ENCODE data around the gene USP22.

The USP22 gene

GRCh38 chr17:21049457-21049856 is 6.6 kb upstream of the USP22 start:
- no peak overlapping the region for H3K27ac ChIP-seq (replicated peaks; ENCODE audit: low read length)
- no peaks in the 10 kb centered on the region for H3K9me3 ChIP-seq (replicated peaks in 1 of 2; ENCODE audit: control insufficient read depth in 2 of 2, insufficient read depth in 1 of 2, low read depth in 1 of 2, low read length in 2 of 2)

GRCh38 chr17:21046216-21046615 is 3.4 kb upstream of the USP22 start:
- no peak for DNase-seq (ENCODE audit: low spot score)
- WGBS, 2 donors (ENCODE audit: extremely low coverage in 2 of 2, insufficient read length in 2 of 2, insufficient replicate concordance in 1 of 2) = no CpG with 5 or more reads among the region's 3 CpGs

More at GRCh38 chr17:21049457-21049856, 6.6 kb upstream of the USP22 start:
- Histone ChIP-seq H2AFZ (ENCODE audit: low read length) (no peak overlapping the region), H2AK5ac (ENCODE audit: low read depth, low read length) (no peak overlapping the region), H3K27me3 (ENCODE audit: control insufficient read depth in 3 of 3, insufficient read depth in 3 of 3, low read depth in 1 of 3, low read length in 3 of 3) (no peaks in the 10 kb centered on the region), H2BK15ac (ENCODE audit: low read length) (no peak overlapping the region), H2BK120ac (ENCODE audit: low read depth, low read length) (no peak overlapping the region), H3K14ac (ENCODE audit: low read length) (no peak overlapping the region), H3K4me1 (ENCODE audit: control insufficient read depth in 2 of 2, insufficient read depth in 1 of 2, low read depth in 1 of 2, low read length in 2 of 2) (peaks cover 0 to 2% of the 10 kb centered on the region in 2 donors), H2BK12ac (ENCODE audit: low read length) (no peak overlapping the region), H3K36me3 (replicated peaks in 1 of 2; ENCODE audit: control insufficient read depth in 2 of 2, insufficient read depth in 2 of 2, low read length in 2 of 2) (no peaks in the 10 kb centered on the region), H4K8ac (ENCODE audit: low read depth, low read length) (no peak overlapping the region), H3K23ac (ENCODE audit: low read depth, low read length, poor library complexity) (no peak overlapping the region), H3K4me3 (ENCODE audit: low read length in 2 of 2) (no peak overlapping the region), H3K79me1 (ENCODE audit: low read depth, low read length) (no peaks in the 10 kb centered on the region), H3K9ac (ENCODE audit: low read depth, low read length, poor library complexity) (no peak overlapping the region), H4K91ac (ENCODE audit: low read depth, low read length, poor library complexity) (no peak overlapping the region), H3K4ac (ENCODE audit: low read length) (no peak overlapping the region), H3K18ac (ENCODE audit: low read length) (no peak overlapping the region), H2BK5ac (ENCODE audit: low read length) (no peak overlapping the region), H3K4me2 (ENCODE audit: insufficient read depth, low read length, poor library complexity, severe bottlenecking) (no peak overlapping the region)
- no peak for DNase-seq (ENCODE audit: low spot score)
- no CpG with 5 or more reads among the region's 1 CpG for WGBS, 2 donors (ENCODE audit: extremely low coverage in 2 of 2, insufficient read length in 2 of 2, insufficient replicate concordance in 1 of 2)

GRCh38 chr17:21044971-21045370 is 2.2 kb upstream of the USP22 start:
- H3K27ac ChIP-seq (replicated peaks; ENCODE audit: low read length) = no peak overlapping the region
- no peak overlapping the region for H3K4me3 ChIP-seq (ENCODE audit: low read length in 2 of 2)
- no peak overlapping the region for H3K18ac ChIP-seq (ENCODE audit: low read length)
- H3K4me2 ChIP-seq (ENCODE audit: insufficient read depth, low read length, poor library complexity, severe bottlenecking) = no peak overlapping the region
- H3K27me3 ChIP-seq (ENCODE audit: control insufficient read depth in 3 of 3, insufficient read depth in 3 of 3, low read depth in 1 of 3, low read length in 3 of 3) = no peaks in the 10 kb centered on the region
- WGBS, 2 donors (ENCODE audit: extremely low coverage in 2 of 2, insufficient read length in 2 of 2, insufficient replicate concordance in 1 of 2) = no CpG with 5 or more reads among the region's 10 CpGs
- H2AFZ ChIP-seq (ENCODE audit: low read length) = no peak overlapping the region
- no peaks in the 10 kb centered on the region for H3K9me3 ChIP-seq (replicated peaks in 1 of 2; ENCODE audit: control insufficient read depth in 2 of 2, insufficient read depth in 1 of 2, low read depth in 1 of 2, low read length in 2 of 2)
- no peak overlapping the region for H2BK12ac ChIP-seq (ENCODE audit: low read length)
- peaks cover 4 to 6% of the 10 kb centered on the region in 2 donors for H3K4me1 ChIP-seq (ENCODE audit: control insufficient read depth in 2 of 2, insufficient read depth in 1 of 2, low read depth in 1 of 2, low read length in 2 of 2)
- peaks cover 0 to 5% of the 10 kb centered on the region in 2 donors for H3K36me3 ChIP-seq (replicated peaks in 1 of 2; ENCODE audit: control insufficient read depth in 2 of 2, insufficient read depth in 2 of 2, low read length in 2 of 2)
- no peak overlapping the region for H3K23ac ChIP-seq (ENCODE audit: low read depth, low read length, poor library complexity)
- no peak overlapping the region for H4K91ac ChIP-seq (ENCODE audit: low read depth, low read length, poor library complexity)
- no peak overlapping the region for H2BK120ac ChIP-seq (ENCODE audit: low read depth, low read length)
- peaks cover 2% of the 10 kb centered on the region for H3K79me1 ChIP-seq (ENCODE audit: low read depth, low read length)
- no peak overlapping the region for H2AK5ac ChIP-seq (ENCODE audit: low read depth, low read length)
- H2BK15ac ChIP-seq (ENCODE audit: low read length) = no peak overlapping the region
- H3K9ac ChIP-seq (ENCODE audit: low read depth, low read length, poor library complexity) = no peak overlapping the region
- no peak overlapping the region for H3K14ac ChIP-seq (ENCODE audit: low read length)
- no peak overlapping the region for H2BK5ac ChIP-seq (ENCODE audit: low read length)
- H3K4ac ChIP-seq (ENCODE audit: low read length) = no peak overlapping the region
- no peak overlapping the region for H4K8ac ChIP-seq (ENCODE audit: low read depth, low read length)
- no peak for DNase-seq (ENCODE audit: low spot score)

More at GRCh38 chr17:21046216-21046615, 3.4 kb upstream of the USP22 start:
- no peaks in the 10 kb centered on the region for H3K27me3 ChIP-seq (ENCODE audit: control insufficient read depth in 3 of 3, insufficient read depth in 3 of 3, low read depth in 1 of 3, low read length in 3 of 3)
- H2BK5ac ChIP-seq (ENCODE audit: low read length) = no peak overlapping the region
- no peak overlapping the region for H4K91ac ChIP-seq (ENCODE audit: low read depth, low read length, poor library complexity)
- H3K79me1 ChIP-seq (ENCODE audit: low read depth, low read length) = peaks cover 2% of the 10 kb centered on the region
- no peak overlapping the region for H3K18ac ChIP-seq (ENCODE audit: low read length)
- H3K4me3 ChIP-seq (ENCODE audit: low read length in 2 of 2) = no peak overlapping the region
- no peak overlapping the region for H2AFZ ChIP-seq (ENCODE audit: low read length)
- no peaks in the 10 kb centered on the region for H3K9me3 ChIP-seq (replicated peaks in 1 of 2; ENCODE audit: control insufficient read depth in 2 of 2, insufficient read depth in 1 of 2, low read depth in 1 of 2, low read length in 2 of 2)
- no peak overlapping the region for H2BK12ac ChIP-seq (ENCODE audit: low read length)
- no peak overlapping the region for H2BK120ac ChIP-seq (ENCODE audit: low read depth, low read length)
- no peak overlapping the region for H3K27ac ChIP-seq (replicated peaks; ENCODE audit: low read length)
- H2BK15ac ChIP-seq (ENCODE audit: low read length) = no peak overlapping the region
- H3K4ac ChIP-seq (ENCODE audit: low read length) = no peak overlapping the region
- no peak overlapping the region for H3K4me2 ChIP-seq (ENCODE audit: insufficient read depth, low read length, poor library complexity, severe bottlenecking)
- H3K9ac ChIP-seq (ENCODE audit: low read depth, low read length, poor library complexity) = no peak overlapping the region
- no peak overlapping the region for H3K23ac ChIP-seq (ENCODE audit: low read depth, low read length, poor library complexity)
- H3K14ac ChIP-seq (ENCODE audit: low read length) = no peak overlapping the region
- no peaks in the 10 kb centered on the region for H3K36me3 ChIP-seq (replicated peaks in 1 of 2; ENCODE audit: control insufficient read depth in 2 of 2, insufficient read depth in 2 of 2, low read length in 2 of 2)
- no peak overlapping the region for H4K8ac ChIP-seq (ENCODE audit: low read depth, low read length)
- H3K4me1 ChIP-seq (ENCODE audit: control insufficient read depth in 2 of 2, insufficient read depth in 1 of 2, low read depth in 1 of 2, low read length in 2 of 2) = peaks cover 4 to 6% of the 10 kb centered on the region in 2 donors
- H2AK5ac ChIP-seq (ENCODE audit: low read depth, low read length) = no peak overlapping the region

- Histone ChIP-seq H3K18ac (ENCODE audit: low read length) (peak overlapping the region; percentile 99), H2BK12ac (ENCODE audit: low read length) (peak overlapping the region; percentile 41), H3K36me3 (replicated peaks in 1 of 2; ENCODE audit: control insufficient read depth in 2 of 2, insufficient read depth in 2 of 2, low read length in 2 of 2) (peaks cover 2 to 19% of the 10 kb centered on the region in 2 donors), H4K8ac (ENCODE audit: low read depth, low read length) (no peak overlapping the region), H2AFZ (ENCODE audit: low read length) (peak overlapping the region; percentile 91), H2AK5ac (ENCODE audit: low read depth, low read length) (no peak overlapping the region), H3K9ac (ENCODE audit: low read depth, low read length, poor library complexity) (peak overlapping the region; percentile 77), H3K4me3 (ENCODE audit: low read length in 2 of 2) (peak overlapping the region; percentile 46 to 85), H4K91ac (ENCODE audit: low read depth, low read length, poor library complexity) (peak overlapping the region; percentile 72), H3K9me3 (replicated peaks in 1 of 2; ENCODE audit: control insufficient read depth in 2 of 2, insufficient read depth in 1 of 2, low read depth in 1 of 2, low read length in 2 of 2) (peaks cover 0 to 2% of the 10 kb centered on the region in 2 donors), H3K4me1 (ENCODE audit: control insufficient read depth in 2 of 2, insufficient read depth in 1 of 2, low read depth in 1 of 2, low read length in 2 of 2) (peaks cover 6 to 8% of the 10 kb centered on the region in 2 donors), H3K4me2 (ENCODE audit: insufficient read depth, low read length, poor library complexity, severe bottlenecking) (peak overlapping the region; percentile 89), H3K23ac (ENCODE audit: low read depth, low read length, poor library complexity) (peak overlapping the region; percentile 100), H2BK120ac (ENCODE audit: low read depth, low read length) (no peak overlapping the region), H3K14ac (ENCODE audit: low read length) (peak overlapping the region; percentile 82), H3K79me1 (ENCODE audit: low read depth, low read length) (peaks cover 2% of the 10 kb centered on the region), H2BK15ac (ENCODE audit: low read length) (no peak overlapping the region), H3K27me3 (ENCODE audit: control insufficient read depth in 3 of 3, insufficient read depth in 3 of 3, low read depth in 1 of 3, low read length in 3 of 3) (no peaks in the 10 kb centered on the region), H3K4ac (ENCODE audit: low read length) (no peak overlapping the region), H2BK5ac (ENCODE audit: low read length) (peak overlapping the region; percentile 99), H3K27ac (replicated peaks; ENCODE audit: low read length) (peak overlapping the region; percentile 100)
- DNase-seq (ENCODE audit: low spot score) = no peak
- no CpG with 5 or more reads among the region's 50 CpGs for WGBS, 2 donors (ENCODE audit: extremely low coverage in 2 of 2, insufficient read length in 2 of 2, insufficient replicate concordance in 1 of 2)
Measured at GRCh38 chr17:21043296-21044232, 753 bp upstream of the USP22 start.

Measured in neuronal stem cell (in vitro differentiated cells).